ENCODE data around the gene MFSD2B. TPM values are rescaled to one million over a fixed set of nuclear protein-coding genes. Genes with fewer than 3 reads are reported as not detected.

The MFSD2B gene
- total RNA-seq (2014; rRNA removed; shearing (Covaris generic)): 0.19 TPM in 1 of 2 replicates, not detected in the other

DNA sequence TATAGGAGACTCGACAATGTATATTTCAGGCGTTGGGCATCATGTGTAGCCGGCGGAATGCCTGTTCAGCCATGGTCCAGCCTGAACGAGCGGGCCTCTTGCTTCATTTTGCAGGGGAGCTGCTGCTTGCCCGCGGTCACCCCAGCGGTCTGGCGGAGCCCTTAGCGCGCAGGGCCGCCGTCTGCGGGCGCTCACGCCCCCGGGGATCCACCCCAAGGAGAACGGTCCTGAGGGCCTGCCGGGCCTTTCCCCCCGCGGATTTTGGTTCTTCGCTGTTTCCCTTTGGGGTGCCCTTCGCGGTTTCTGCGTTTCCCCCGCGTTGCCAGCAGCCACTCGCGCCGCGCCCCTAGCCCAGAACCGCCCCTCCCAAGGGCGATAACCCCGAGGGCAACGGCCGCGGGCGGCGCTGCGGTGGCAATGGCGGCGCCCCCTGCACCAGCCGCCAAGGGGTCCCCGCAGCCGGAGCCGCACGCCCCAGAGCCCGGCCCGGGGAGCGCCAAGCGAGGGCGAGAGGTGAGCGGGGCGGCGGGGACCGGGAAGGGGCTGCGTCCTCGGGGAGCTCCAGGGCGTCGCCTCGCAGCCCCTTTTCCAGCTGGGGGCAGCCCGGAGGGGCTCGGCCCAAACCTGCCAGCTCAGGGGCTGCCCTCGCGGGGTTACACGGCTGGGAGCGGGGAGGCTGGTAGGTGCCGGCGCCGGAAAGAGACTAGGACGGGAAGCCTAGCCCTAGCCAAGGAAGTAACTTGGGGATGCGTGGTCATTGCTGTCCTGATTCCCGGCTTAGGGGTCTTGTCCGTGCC is at the start of gene MFSD2B:
Gene MFSD2B (plus strand): TSS at position 406 of the 797 bp plus-strand sequence. CDS start 12 bp downstream, at position 418.

GRCh38 chr2:24046930-24047702 is 37.2 kb downstream of the MFSD2B start, which contains the start of gene WDCP:
Gene WDCP, minus strand, starts transcription at chr2:24047391. Its CDS starts 7,897 bp downstream, at chr2:24039494.

DNA sequence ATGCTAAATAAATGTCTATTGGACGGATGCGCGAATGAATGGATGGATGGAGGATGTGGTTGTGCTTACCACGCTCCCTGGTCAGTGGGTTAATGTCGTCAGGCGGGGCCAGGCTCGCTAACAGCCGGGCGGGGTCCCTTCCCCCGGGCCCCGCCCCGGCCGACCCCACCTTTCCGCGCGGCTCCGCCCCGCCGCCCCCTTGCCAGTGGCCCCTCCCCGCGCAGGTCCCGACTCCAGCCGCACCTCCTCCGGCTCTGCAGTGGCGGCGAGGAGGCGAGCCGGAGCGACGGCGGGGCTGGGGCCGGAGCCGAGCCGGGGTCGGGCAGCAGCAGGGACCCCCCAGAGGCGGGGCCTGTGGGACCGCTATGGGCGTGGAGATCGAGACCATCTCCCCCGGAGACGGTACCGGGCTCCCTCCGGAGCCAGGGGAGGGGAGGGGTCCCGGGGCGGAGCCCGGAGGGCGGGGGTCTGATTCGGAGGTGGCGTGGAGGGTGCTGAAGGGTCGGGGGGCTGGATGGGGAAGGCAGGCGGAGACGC is 39.7 kb downstream of the MFSD2B start, which contains the start of gene FKBP1B:
Gene FKBP1B (plus strand): TSS at position 257 of the 537 bp plus-strand sequence. CDS start 109 bp downstream, at position 366.

Small RNAs within 50 kb of the gene (small RNA-seq; reads per million reads assigned to genes)
- gene RN7SL610P (not detected), gene RNU6-370P (not detected)

Other genes with a start within 250 kb of the MFSD2B start
- gene ATAD2B, start 83.0 kb upstream of the MFSD2B start, total RNA-seq (2014; rRNA removed; shearing (Covaris generic)): 5.7 and 7.9 TPM in 2 replicates
- 13.3 and 14.9 TPM in 2 replicates for gene UBXN2A, start 69.6 kb upstream of the MFSD2B start, total RNA-seq (2014; rRNA removed; shearing (Covaris generic))
- gene WDCP, start 37.3 kb downstream of the MFSD2B start, total RNA-seq (2014; rRNA removed; shearing (Covaris generic)): 4.9 and 5.9 TPM in 2 replicates
- gene FKBP1B, start 39.7 kb downstream of the MFSD2B start, total RNA-seq (2014; rRNA removed; shearing (Covaris generic)): 4.0 and 6.5 TPM in 2 replicates
- 192 and 221 TPM in 2 replicates for gene SF3B6, start 66.2 kb downstream of the MFSD2B start, total RNA-seq (2014; rRNA removed; shearing (Covaris generic))
- 36.7 and 44.3 TPM in 2 replicates for gene TP53I3, start 74.7 kb downstream of the MFSD2B start, total RNA-seq (2014; rRNA removed; shearing (Covaris generic))
- gene PFN4, start 113.2 kb downstream of the MFSD2B start, total RNA-seq (2014; rRNA removed; shearing (Covaris generic)): 1.4 and 3.4 TPM in 2 replicates
- gene FAM228B, start 113.4 kb downstream of the MFSD2B start, total RNA-seq (2014; rRNA removed; shearing (Covaris generic)): 2.5 and 3.2 TPM in 2 replicates
- not detected in 2 replicates for gene FAM228A, start 165.0 kb downstream of the MFSD2B start, total RNA-seq (2014; rRNA removed; shearing (Covaris generic))

All from A375 (cell line).